A375 (cell line): ENCODE data around the gene GBP3. TPM values are rescaled to one million over a fixed set of nuclear protein-coding genes. Genes with fewer than 3 reads are reported as not detected.

Source experiments
- small RNA-seq: library from RNA; depleted of rRNA; stranded (forward); fragments of <200 nt; gene quantifications from one replicate; pipeline ENCODE3, GENCODE V24; 2014
- total RNA-seq: library from RNA; depleted of rRNA; stranded (reverse); fragments of >200 nt; shearing (Covaris generic); gene quantifications from 2 replicates; pipeline ENCODE4 v1.2.3, GENCODE V29; 2014; rRNA removed

Gene GBP3, protein sequence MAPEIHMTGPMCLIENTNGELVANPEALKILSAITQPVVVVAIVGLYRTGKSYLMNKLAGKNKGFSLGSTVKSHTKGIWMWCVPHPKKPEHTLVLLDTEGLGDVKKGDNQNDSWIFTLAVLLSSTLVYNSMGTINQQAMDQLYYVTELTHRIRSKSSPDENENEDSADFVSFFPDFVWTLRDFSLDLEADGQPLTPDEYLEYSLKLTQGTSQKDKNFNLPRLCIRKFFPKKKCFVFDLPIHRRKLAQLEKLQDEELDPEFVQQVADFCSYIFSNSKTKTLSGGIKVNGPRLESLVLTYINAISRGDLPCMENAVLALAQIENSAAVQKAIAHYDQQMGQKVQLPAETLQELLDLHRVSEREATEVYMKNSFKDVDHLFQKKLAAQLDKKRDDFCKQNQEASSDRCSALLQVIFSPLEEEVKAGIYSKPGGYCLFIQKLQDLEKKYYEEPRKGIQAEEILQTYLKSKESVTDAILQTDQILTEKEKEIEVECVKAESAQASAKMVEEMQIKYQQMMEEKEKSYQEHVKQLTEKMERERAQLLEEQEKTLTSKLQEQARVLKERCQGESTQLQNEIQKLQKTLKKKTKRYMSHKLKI
- 1.1 and 2.0 TPM in 2 replicates for total RNA-seq

GRCh38 chr1:89022167-89022959, at the start of gene GBP3:
TSS of gene GBP3 (minus strand) at chr1:89022866. CDS start at chr1:89020721, 2,145 bp downstream.

GRCh38 chr1:89065079-89065868, 42.6 kb upstream of the GBP3 start, which contains the start of gene GBP1:
TSS of gene GBP1 (minus strand) at chr1:89065208. CDS start at chr1:89063234, 1,974 bp downstream.

Small RNA genes lying within 50 kb of the gene (small RNA-seq; reads per million reads assigned to genes)
- gene RF00019: not detected

Other genes with a start within 250 kb of the GBP3 start
- 26.4 and 31.7 TPM in 2 replicates for gene GTF2B, start 131.3 kb downstream of the GBP3 start, total RNA-seq
- 5.9 and 8.7 TPM in 2 replicates for gene KYAT3, start 30.2 kb downstream of the GBP3 start, total RNA-seq
- gene RBMXL1, start 30.2 kb downstream of the GBP3 start, total RNA-seq: 10.4 and 12.5 TPM in 2 replicates
- 4.9 and 7.8 TPM in 2 replicates for gene GBP1, start 42.3 kb upstream of the GBP3 start, total RNA-seq
- 16.2 and 22.2 TPM in 2 replicates for gene GBP2, start 103.2 kb upstream of the GBP3 start, total RNA-seq
- not detected in 2 replicates for gene GBP7, start 153.1 kb upstream of the GBP3 start, total RNA-seq
- gene GBP4, start 176.1 kb upstream of the GBP3 start, total RNA-seq: not detected in 2 replicates
- not detected in 2 replicates for gene GBP5, start 250.0 kb upstream of the GBP3 start, total RNA-seq